ENCODE measurements around the gene ANP32A.

Gene ANP32A

DNA sequence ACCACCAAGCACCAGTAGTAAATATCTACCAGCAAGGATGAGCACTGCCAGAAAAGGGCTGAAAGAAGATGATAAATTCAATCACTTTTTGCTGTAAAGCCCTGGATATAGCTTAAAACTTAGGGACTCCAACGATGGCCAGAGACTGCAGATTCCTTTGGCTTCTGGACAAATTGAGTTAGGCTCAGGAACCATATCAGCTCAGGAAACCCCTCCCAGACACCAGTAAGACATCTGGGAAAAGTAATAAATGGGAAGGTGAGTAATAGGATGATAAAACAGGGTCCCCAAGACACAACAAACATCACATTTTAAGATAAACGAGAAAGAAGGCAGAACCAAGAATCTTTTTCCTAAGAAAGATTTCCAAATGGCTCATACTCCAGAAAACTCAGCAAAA, 65.0 kb downstream of the ANP32A start:
- no peak overlapping the region for H3K27ac ChIP-seq (ENCODE audit: insufficient read depth, low read length, poor library complexity, severe bottlenecking)
- DNase-seq: no peak
- no peak overlapping the region for H3K4me3 ChIP-seq (ENCODE audit: insufficient read depth, low read depth, low read length, poor library complexity, severe bottlenecking)

DNA sequence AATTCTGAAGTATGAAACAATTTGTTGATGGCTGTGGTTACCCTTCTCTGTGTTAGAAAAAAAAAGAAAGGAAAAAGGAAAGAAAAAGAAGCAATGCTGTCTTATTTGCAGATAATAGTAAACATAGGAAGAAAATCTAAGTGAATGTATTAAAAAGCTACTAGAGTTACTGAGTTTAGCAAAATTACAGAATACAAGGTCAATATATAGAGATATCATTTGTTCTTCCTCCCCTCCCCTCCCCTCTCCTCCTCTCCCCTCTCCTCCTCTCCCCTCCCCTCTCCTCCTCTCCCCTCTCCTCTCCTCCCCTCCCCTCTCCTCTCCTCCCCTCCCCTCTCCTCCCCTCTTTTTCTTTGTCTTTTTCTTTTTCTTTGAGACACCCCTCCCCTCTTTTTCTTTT, 69.1 kb downstream of the ANP32A start:
- H3K9me3 ChIP-seq (ENCODE audit: control insufficient read depth, low read length): no peaks in the 10 kb centered on the region

More for the DNA sequence above, 65.0 kb downstream of the ANP32A start:
- Histone ChIP-seq H3K36me3 (ENCODE audit: control insufficient read depth, insufficient read depth, low read length) (no peaks in the 10 kb centered on the region), H3K4me1 (ENCODE audit: control insufficient read depth, insufficient read depth, low read length, poor library complexity, severe bottlenecking) (no peaks in the 10 kb centered on the region), H3K9me3 (ENCODE audit: control insufficient read depth, low read length) (no peaks in the 10 kb centered on the region), H3K27me3 (replicated peaks; ENCODE audit: control insufficient read depth, insufficient read depth, low read length, poor library complexity, severe bottlenecking) (no peaks in the 10 kb centered on the region)

GRCh38 chr15:68749793-68750192, 70.9 kb downstream of the ANP32A start:
- no peaks in the 10 kb centered on the region for H3K36me3 ChIP-seq (ENCODE audit: control insufficient read depth, insufficient read depth, low read length)
- H3K27ac ChIP-seq (ENCODE audit: insufficient read depth, low read length, poor library complexity, severe bottlenecking): no peak overlapping the region
- no peaks in the 10 kb centered on the region for H3K4me1 ChIP-seq (ENCODE audit: control insufficient read depth, insufficient read depth, low read length, poor library complexity, severe bottlenecking)
- no peaks in the 10 kb centered on the region for H3K9me3 ChIP-seq (ENCODE audit: control insufficient read depth, low read length)
- DNase-seq: no peak
- no peak overlapping the region for H3K4me3 ChIP-seq (ENCODE audit: insufficient read depth, low read depth, low read length, poor library complexity, severe bottlenecking)
- H3K27me3 ChIP-seq (replicated peaks; ENCODE audit: control insufficient read depth, insufficient read depth, low read length, poor library complexity, severe bottlenecking): no peaks in the 10 kb centered on the region

More for the DNA sequence above, 69.1 kb downstream of the ANP32A start:
- Histone ChIP-seq H3K36me3 (ENCODE audit: control insufficient read depth, insufficient read depth, low read length) (no peaks in the 10 kb centered on the region), H3K4me1 (ENCODE audit: control insufficient read depth, insufficient read depth, low read length, poor library complexity, severe bottlenecking) (no peaks in the 10 kb centered on the region), H3K27ac (ENCODE audit: insufficient read depth, low read length, poor library complexity, severe bottlenecking) (no peak overlapping the region), H3K27me3 (replicated peaks; ENCODE audit: control insufficient read depth, insufficient read depth, low read length, poor library complexity, severe bottlenecking) (no peaks in the 10 kb centered on the region), H3K4me3 (ENCODE audit: insufficient read depth, low read depth, low read length, poor library complexity, severe bottlenecking) (no peak overlapping the region)
- DNase-seq: no peak

- no peak overlapping the region for H3K4me3 ChIP-seq (ENCODE audit: insufficient read depth, low read depth, low read length, poor library complexity, severe bottlenecking)
- H3K9me3 ChIP-seq (ENCODE audit: control insufficient read depth, low read length): no peaks in the 10 kb centered on the region
- H3K4me1 ChIP-seq (ENCODE audit: control insufficient read depth, insufficient read depth, low read length, poor library complexity, severe bottlenecking): no peaks in the 10 kb centered on the region
- no peaks in the 10 kb centered on the region for H3K36me3 ChIP-seq (ENCODE audit: control insufficient read depth, insufficient read depth, low read length)
- no peak for DNase-seq
- no peak overlapping the region for H3K27ac ChIP-seq (ENCODE audit: insufficient read depth, low read length, poor library complexity, severe bottlenecking)
- no peaks in the 10 kb centered on the region for H3K27me3 ChIP-seq (replicated peaks; ENCODE audit: control insufficient read depth, insufficient read depth, low read length, poor library complexity, severe bottlenecking)
Measured at GRCh38 chr15:68749365-68749764, 71.3 kb downstream of the ANP32A start.

DNA sequence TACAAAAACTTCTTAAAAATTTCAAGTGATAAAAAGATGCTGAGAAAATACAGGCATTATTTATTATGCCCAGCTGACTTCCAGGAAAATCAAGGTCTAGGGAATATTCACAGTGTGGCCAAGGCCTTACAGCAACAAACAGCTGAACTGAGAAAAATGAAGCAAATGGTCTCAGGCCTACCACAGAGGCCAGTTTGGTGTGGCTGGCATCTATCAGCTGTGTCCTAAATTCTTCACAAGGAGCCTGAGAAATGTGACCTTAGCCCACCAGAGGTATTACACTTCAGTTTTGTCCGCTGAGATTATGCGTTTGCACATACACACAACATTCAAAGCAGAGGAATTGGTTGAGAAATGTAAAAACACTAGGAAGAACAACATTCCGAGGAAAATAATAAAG, 77.4 kb downstream of the ANP32A start:
- H3K9me3 ChIP-seq (ENCODE audit: control insufficient read depth, low read length): no peaks in the 10 kb centered on the region
- no peaks in the 10 kb centered on the region for H3K27me3 ChIP-seq (replicated peaks; ENCODE audit: control insufficient read depth, insufficient read depth, low read length, poor library complexity, severe bottlenecking)
- H3K36me3 ChIP-seq (ENCODE audit: control insufficient read depth, insufficient read depth, low read length): no peaks in the 10 kb centered on the region
- no peak overlapping the region for H3K27ac ChIP-seq (ENCODE audit: insufficient read depth, low read length, poor library complexity, severe bottlenecking)
- no peak for DNase-seq
- no peak overlapping the region for H3K4me3 ChIP-seq (ENCODE audit: insufficient read depth, low read depth, low read length, poor library complexity, severe bottlenecking)
- no peaks in the 10 kb centered on the region for H3K4me1 ChIP-seq (ENCODE audit: control insufficient read depth, insufficient read depth, low read length, poor library complexity, severe bottlenecking)

- Histone ChIP-seq H3K4me1 (ENCODE audit: control insufficient read depth, insufficient read depth, low read length, poor library complexity, severe bottlenecking) (no peaks in the 10 kb centered on the region), H3K27ac (ENCODE audit: insufficient read depth, low read length, poor library complexity, severe bottlenecking) (no peak overlapping the region), H3K27me3 (replicated peaks; ENCODE audit: control insufficient read depth, insufficient read depth, low read length, poor library complexity, severe bottlenecking) (no peaks in the 10 kb centered on the region), H3K4me3 (ENCODE audit: insufficient read depth, low read depth, low read length, poor library complexity, severe bottlenecking) (no peak overlapping the region), H3K9me3 (ENCODE audit: control insufficient read depth, low read length) (no peaks in the 10 kb centered on the region), H3K36me3 (ENCODE audit: control insufficient read depth, insufficient read depth, low read length) (no peaks in the 10 kb centered on the region)
- DNase-seq: no peak
Measured at GRCh38 chr15:68739390-68740080, 81.2 kb downstream of the ANP32A start.

GRCh38 chr15:68735610-68736009, 85.1 kb downstream of the ANP32A start:
- no peak for DNase-seq
- Histone ChIP-seq H3K27ac (ENCODE audit: insufficient read depth, low read length, poor library complexity, severe bottlenecking) (no peak overlapping the region), H3K4me3 (ENCODE audit: insufficient read depth, low read depth, low read length, poor library complexity, severe bottlenecking) (no peak overlapping the region), H3K36me3 (ENCODE audit: control insufficient read depth, insufficient read depth, low read length) (no peaks in the 10 kb centered on the region), H3K9me3 (ENCODE audit: control insufficient read depth, low read length) (no peaks in the 10 kb centered on the region), H3K27me3 (replicated peaks; ENCODE audit: control insufficient read depth, insufficient read depth, low read length, poor library complexity, severe bottlenecking) (no peaks in the 10 kb centered on the region), H3K4me1 (ENCODE audit: control insufficient read depth, insufficient read depth, low read length, poor library complexity, severe bottlenecking) (no peaks in the 10 kb centered on the region)

- H3K27ac ChIP-seq (ENCODE audit: insufficient read depth, low read length, poor library complexity, severe bottlenecking): no peak overlapping the region
- H3K4me1 ChIP-seq (ENCODE audit: control insufficient read depth, insufficient read depth, low read length, poor library complexity, severe bottlenecking): no peaks in the 10 kb centered on the region
- no peaks in the 10 kb centered on the region for H3K27me3 ChIP-seq (replicated peaks; ENCODE audit: control insufficient read depth, insufficient read depth, low read length, poor library complexity, severe bottlenecking)
- H3K4me3 ChIP-seq (ENCODE audit: insufficient read depth, low read depth, low read length, poor library complexity, severe bottlenecking): no peak overlapping the region
- no peaks in the 10 kb centered on the region for H3K9me3 ChIP-seq (ENCODE audit: control insufficient read depth, low read length)
- no peak for DNase-seq
- H3K36me3 ChIP-seq (ENCODE audit: control insufficient read depth, insufficient read depth, low read length): no peaks in the 10 kb centered on the region
Measured at GRCh38 chr15:68734881-68735280, 85.8 kb downstream of the ANP32A start.

DNA sequence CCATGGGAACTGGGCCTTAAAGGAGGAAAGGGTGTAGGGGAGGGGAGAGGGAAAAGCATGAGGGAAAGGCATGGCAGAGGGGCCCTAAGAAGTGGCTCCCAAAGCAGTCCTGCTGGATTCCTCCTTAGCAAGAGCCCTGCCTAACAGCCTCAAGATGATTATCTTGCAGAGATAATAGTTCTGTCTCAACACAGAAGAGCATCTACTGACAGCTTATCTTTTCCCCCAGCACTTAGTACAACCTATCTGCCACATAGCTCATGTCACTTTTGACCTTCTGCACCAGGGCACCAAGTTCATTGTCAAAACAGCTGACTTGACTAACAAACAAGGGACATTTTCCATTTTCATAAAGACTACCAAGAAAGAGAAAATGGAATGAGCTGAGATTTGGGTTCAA, 86.3 kb downstream of the ANP32A start:
- Histone ChIP-seq H3K4me3 (ENCODE audit: insufficient read depth, low read depth, low read length, poor library complexity, severe bottlenecking) (no peak overlapping the region), H3K27ac (ENCODE audit: insufficient read depth, low read length, poor library complexity, severe bottlenecking) (no peak overlapping the region), H3K9me3 (ENCODE audit: control insufficient read depth, low read length) (no peaks in the 10 kb centered on the region), H3K27me3 (replicated peaks; ENCODE audit: control insufficient read depth, insufficient read depth, low read length, poor library complexity, severe bottlenecking) (no peaks in the 10 kb centered on the region), H3K4me1 (ENCODE audit: control insufficient read depth, insufficient read depth, low read length, poor library complexity, severe bottlenecking) (no peaks in the 10 kb centered on the region), H3K36me3 (ENCODE audit: control insufficient read depth, insufficient read depth, low read length) (no peaks in the 10 kb centered on the region)
- DNase-seq: no peak

DNA sequence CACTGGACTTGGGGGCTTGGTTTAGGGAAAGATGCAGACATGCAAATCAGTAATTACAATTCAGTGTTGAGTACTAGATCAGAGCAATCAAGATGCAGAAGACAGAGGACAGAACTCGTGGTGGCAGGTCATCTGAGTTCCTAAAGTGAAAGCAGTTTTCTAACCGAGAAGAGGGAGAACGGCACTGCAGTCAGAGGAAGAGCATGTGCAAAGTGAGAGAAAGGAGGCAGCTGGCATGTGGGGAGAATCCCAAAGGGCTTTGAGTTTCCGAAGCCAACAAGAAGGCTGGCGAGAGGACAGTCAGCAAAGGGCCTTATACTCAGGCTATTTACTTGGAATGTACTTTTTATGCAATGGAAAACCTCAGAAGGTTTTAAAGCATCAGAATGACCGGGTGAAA, 87.0 kb downstream of the ANP32A start:
- H3K4me3 ChIP-seq (ENCODE audit: insufficient read depth, low read depth, low read length, poor library complexity, severe bottlenecking): no peak overlapping the region
- no peaks in the 10 kb centered on the region for H3K27me3 ChIP-seq (replicated peaks; ENCODE audit: control insufficient read depth, insufficient read depth, low read length, poor library complexity, severe bottlenecking)
- DNase-seq: no peak
- H3K9me3 ChIP-seq (ENCODE audit: control insufficient read depth, low read length): no peaks in the 10 kb centered on the region
- no peaks in the 10 kb centered on the region for H3K4me1 ChIP-seq (ENCODE audit: control insufficient read depth, insufficient read depth, low read length, poor library complexity, severe bottlenecking)
- no peaks in the 10 kb centered on the region for H3K36me3 ChIP-seq (ENCODE audit: control insufficient read depth, insufficient read depth, low read length)
- H3K27ac ChIP-seq (ENCODE audit: insufficient read depth, low read length, poor library complexity, severe bottlenecking): no peak overlapping the region

All from effector memory CD4-positive, alpha-beta T cell (primary cell).